Esophagus muscularis mucosa (tissue), 4 donors: ENCODE results near the gene BAAT.

Source experiments
- CTCF ChIP-seq, 3 experiments: fragments of 200-600 bp in 2 of 3; fragments of 450-650 bp in 1 of 3; sonication (generic) in 2 of 3; IDR thresholded peaks; one replicate each; pipeline ENCODE4 v1.5.1; 2017 to 2019; ENCODE audit warnings: antibody characterized with exemption in 3 of 3, mild to moderate bottlenecking in 2 of 3, moderate library complexity in 1 of 3
- EP300 ChIP-seq: sonication (generic); formaldehyde crosslinking; IDR thresholded peaks from one replicate; pipeline ENCODE4 v1.6.1; 2017; ENCODE audit warnings: antibody characterized with exemption
- POLR2A ChIP-seq: fragments of 450-650 bp; IDR thresholded peaks from one replicate; pipeline ENCODE4 v1.6.1; 2017; ENCODE audit warnings: antibody characterized with exemption, moderate library complexity, mild to moderate bottlenecking, low read depth
- POLR2AphosphoS5 ChIP-seq, 2 donors: sonication (generic); formaldehyde crosslinking; IDR thresholded peaks; one replicate each; pipeline ENCODE4 v1.6.1; 2017; ENCODE audit warnings: antibody characterized with exemption in 2 of 2

- TF ChIP-seq CTCF (IDR thresholded peaks at IDR 0.05) (no peak), POLR2A (no peak), POLR2AphosphoS5 (IDR thresholded peaks at IDR 0.05) (no peak), EP300 (no peak)
Measured at GRCh38 chr9:101393135-101393534, 8.3 kb upstream of the BAAT start.
